Left lung (tissue), 10 donors: ENCODE measurements around the gene PCDHB1. TPM values are rescaled to one million over a fixed set of nuclear protein-coding genes. Genes with fewer than 3 reads are reported as not detected.
A peak's percentile ranks its signal among the peaks of the same experiment; 100 is the strongest.

Experiments
- ATAC-seq: fragments of 200-7000 bp; cut with Tn5 transposase; one replicate; pipeline ENCODE4 v1.9.1; 2020; ENCODE audit warnings: moderate library complexity
- DNase-seq, 4 donors: peaks; one replicate each; pipeline ENCODE4 v3.0.0-alpha.2; 2013 to 2020
- H3K27ac ChIP-seq, 2 donors: fragments of 200-600 bp; sonication (generic) in 1 of 2; one replicate each; pipeline versions ENCODE4 v1.5.0 to v1.8.0; 2020 to 2021
- H3K27me3 ChIP-seq, 2 donors: fragments of 200-600 bp; sonication (generic) in 1 of 2; one replicate each; pipeline versions ENCODE4 v1.5.0 to v1.8.0; 2020 to 2021
- H3K36me3 ChIP-seq, 2 donors: fragments of 200-600 bp; sonication (generic) in 1 of 2; one replicate each; pipeline versions ENCODE4 v1.5.0 to v1.8.0; 2020 to 2021
- H3K4me1 ChIP-seq, 2 donors: fragments of 200-600 bp; one replicate each; pipeline ENCODE4 v1.8.0; 2021
- H3K4me3 ChIP-seq, 2 donors: fragments of 200-600 bp; sonication (generic) in 1 of 2; one replicate each; pipeline versions ENCODE4 v1.5.0 to v1.8.0; 2020 to 2021; ENCODE audit warnings: mild to moderate bottlenecking in 1 of 2
- H3K9me3 ChIP-seq, 2 donors: fragments of 200-600 bp; sonication (generic) in 1 of 2; one replicate each; pipeline versions ENCODE4 v1.5.0 to v1.8.0; 2020 to 2021
- intact Hi-C, 2 donors: fragments of 100-400 bp; cut with DNase I; formaldehyde crosslinking; loops; one replicate each; pipeline versions ENCODE4 v1.11.2 to v1.14.2; 2022
- polyA plus RNA-seq, 6 donors: library from polyadenylated mRNA; unstranded; fragments of 120-200 nt; gene quantifications; one replicate each; pipeline ENCODE4 v1.2.1, GENCODE V29; 2013; ENCODE audit not compliant: insufficient read length in 6 of 6
- total RNA-seq, 2 donors: library from RNA; stranded (reverse); fragmentation: NEBNext Ultra II Directional; extraction: Animal tissue kit (Norgen Biotek cat#: 25700); gene quantifications; one replicate each; pipeline ENCODE4 v1.2.1, GENCODE V29; 2021
- TF ChIP-seq, protein P1 (sequence below), 2 donors: fragments of 200-600 bp; sonication (generic) in 1 of 2; IDR thresholded peaks; one replicate each; pipeline versions ENCODE4 v1.5.0 to v1.8.0; 2021; ENCODE audit warnings: antibody characterized with exemption in 2 of 2
- donor health status: DM: no; HTN: yes; CAD: no.
- donor health status: DM: no; HTN: no; CAD: no.

Gene PCDHB1
- total and polyA plus RNA-seq, 8 donors, result 0.06 to 0.14 (median 0.10) TPM

DNA sequence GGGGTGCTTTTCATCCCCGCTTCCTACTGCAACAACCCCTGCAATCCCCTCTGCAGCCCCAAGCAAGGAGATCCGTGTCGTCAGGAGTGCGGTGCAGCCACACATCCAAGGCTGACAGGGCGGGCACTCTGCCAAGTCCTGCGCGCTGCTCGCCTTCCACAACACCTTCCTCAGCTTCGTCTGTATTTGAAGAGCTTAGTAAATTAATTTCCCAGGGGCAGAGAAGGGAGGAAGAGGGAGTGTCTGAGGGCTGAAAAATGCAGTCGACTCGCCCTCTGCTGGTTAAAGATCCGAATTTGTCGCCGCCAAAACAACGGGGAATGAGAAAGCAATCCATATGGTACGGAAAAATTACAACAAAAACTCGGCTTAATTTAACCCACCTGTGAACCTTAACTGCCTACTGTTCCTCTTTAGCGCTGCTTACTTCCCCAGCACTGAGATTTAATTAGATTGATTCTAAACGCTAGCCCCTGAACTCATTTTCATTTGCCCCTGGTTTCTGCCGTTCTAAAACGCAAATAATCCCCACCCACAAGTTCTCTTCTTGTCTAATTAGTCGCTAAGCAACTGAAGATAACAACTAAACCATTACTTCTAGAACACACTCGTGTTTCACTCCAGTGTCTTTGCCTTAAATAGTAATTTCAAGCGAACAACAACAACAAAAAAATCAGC lies 10.9 kb upstream of the PCDHB1 start:
- H3K4me3 ChIP-seq, result peak overlapping the region; percentile 21 to 27
- ATAC-seq, result peak; percentile 92
- peak in 3 of 4 donors; percentile 39 to 83 (median 50) for DNase-seq
- H3K9me3 ChIP-seq, result peaks cover 0 to 3% of the 10 kb centered on the region in 2 donors
- no peaks in the 10 kb centered on the region for H3K36me3 ChIP-seq
- H3K4me1 ChIP-seq, result no peaks in the 10 kb centered on the region
- intact Hi-C loops, result loop anchor here in 1 of 2 donors (10.0 kb wide), 1 partner anchor 155 kb away; the partner anchor contains the start of gene PCDHA13
- H3K27ac ChIP-seq, result peak overlapping the region; percentile 37 to 63
- H3K27me3 ChIP-seq, result peaks cover 0 to 3% of the 10 kb centered on the region in 2 donors
- TF ChIP-seq, protein P1, sequence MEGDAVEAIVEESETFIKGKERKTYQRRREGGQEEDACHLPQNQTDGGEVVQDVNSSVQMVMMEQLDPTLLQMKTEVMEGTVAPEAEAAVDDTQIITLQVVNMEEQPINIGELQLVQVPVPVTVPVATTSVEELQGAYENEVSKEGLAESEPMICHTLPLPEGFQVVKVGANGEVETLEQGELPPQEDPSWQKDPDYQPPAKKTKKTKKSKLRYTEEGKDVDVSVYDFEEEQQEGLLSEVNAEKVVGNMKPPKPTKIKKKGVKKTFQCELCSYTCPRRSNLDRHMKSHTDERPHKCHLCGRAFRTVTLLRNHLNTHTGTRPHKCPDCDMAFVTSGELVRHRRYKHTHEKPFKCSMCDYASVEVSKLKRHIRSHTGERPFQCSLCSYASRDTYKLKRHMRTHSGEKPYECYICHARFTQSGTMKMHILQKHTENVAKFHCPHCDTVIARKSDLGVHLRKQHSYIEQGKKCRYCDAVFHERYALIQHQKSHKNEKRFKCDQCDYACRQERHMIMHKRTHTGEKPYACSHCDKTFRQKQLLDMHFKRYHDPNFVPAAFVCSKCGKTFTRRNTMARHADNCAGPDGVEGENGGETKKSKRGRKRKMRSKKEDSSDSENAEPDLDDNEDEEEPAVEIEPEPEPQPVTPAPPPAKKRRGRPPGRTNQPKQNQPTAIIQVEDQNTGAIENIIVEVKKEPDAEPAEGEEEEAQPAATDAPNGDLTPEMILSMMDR (IDR thresholded peaks at IDR 0.05), result peak; percentile 36 to 51

DNA sequence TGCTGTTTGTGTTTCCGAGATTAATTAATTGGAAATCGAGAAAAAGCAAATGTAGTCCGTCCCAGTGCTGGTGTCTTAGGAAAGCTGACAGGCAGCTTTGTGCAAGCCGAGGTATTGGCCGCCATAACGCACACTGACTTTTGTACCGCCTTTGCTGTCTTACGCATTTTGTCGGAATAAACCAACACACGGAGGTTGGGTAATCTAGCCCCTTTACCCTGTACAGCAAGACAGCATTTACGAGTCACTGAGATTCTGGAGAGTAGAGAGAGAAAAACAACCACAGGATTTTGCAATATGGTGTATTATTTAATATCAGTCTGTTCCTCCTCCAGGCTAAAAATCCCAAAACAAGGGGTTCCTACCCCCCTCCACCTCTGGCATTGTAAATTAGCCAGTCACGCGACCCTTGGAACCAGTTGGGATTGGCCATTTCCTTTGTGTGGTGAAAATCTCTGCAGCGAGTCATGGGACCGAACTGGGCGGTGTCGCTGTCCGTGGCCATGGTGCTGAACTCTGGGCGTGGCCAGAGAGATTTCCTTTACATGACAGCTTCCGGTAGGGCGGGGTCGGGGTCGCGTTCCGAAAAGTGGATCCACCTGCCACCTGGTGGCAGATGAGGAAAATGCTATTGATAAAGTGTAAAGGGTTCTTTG lies 10.3 kb upstream of the PCDHB1 start:
- Histone ChIP-seq H3K27ac (peak overlapping the region; percentile 37 to 63), H3K4me1 (no peaks in the 10 kb centered on the region), H3K4me3 (peak overlapping the region; percentile 21 to 27), H3K9me3 (peaks cover 0 to 3% of the 10 kb centered on the region in 2 donors), H3K27me3 (peaks cover 0 to 10% of the 10 kb centered on the region in 2 donors), H3K36me3 (no peaks in the 10 kb centered on the region)
- ATAC-seq (peak; percentile 98), DNase-seq (peak; percentile 85 to 95 (median 88))
- TF ChIP-seq, protein P1 (IDR thresholded peaks at IDR 0.05), result peak; percentile 53 to 61
- intact Hi-C loops, result loop anchor here in 1 of 2 donors (10.0 kb wide), 1 partner anchor 156 kb away; the partner anchor contains the start of gene PCDHA13

DNA sequence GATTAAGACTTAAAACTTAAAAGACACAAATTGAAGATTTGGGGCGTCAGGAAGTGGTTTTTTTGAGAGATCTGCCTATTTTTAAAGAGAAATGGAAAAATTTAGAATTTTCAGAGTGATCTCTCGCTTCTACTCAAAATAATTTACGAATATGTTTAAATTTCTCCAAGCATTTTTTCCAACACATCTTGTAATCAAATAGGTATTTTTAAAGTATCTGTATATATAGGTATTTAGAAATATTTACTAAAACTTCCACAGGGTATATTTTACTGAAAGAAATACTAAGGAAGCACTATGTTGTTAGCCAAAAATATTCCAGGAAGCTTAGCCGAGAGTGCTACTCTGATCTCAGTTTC lies 9.8 kb upstream of the PCDHB1 start:
- no peak for DNase-seq
- Histone ChIP-seq H3K36me3 (no peaks in the 10 kb centered on the region), H3K9me3 (peaks cover 0 to 3% of the 10 kb centered on the region in 2 donors), H3K4me3 (no peak overlapping the region), H3K4me1 (no peaks in the 10 kb centered on the region), H3K27ac (no peak overlapping the region), H3K27me3 (peaks cover 0 to 12% of the 10 kb centered on the region in 2 donors)
- TF ChIP-seq, protein P1 (IDR thresholded peaks at IDR 0.05), result peak in 1 of 2 donors; percentile 6
- ATAC-seq, result no peak
- intact Hi-C loops, result loop anchor here in 1 of 2 donors (10.0 kb wide), 1 partner anchor 157 kb away; the partner anchor contains the start of gene PCDHA13

DNA sequence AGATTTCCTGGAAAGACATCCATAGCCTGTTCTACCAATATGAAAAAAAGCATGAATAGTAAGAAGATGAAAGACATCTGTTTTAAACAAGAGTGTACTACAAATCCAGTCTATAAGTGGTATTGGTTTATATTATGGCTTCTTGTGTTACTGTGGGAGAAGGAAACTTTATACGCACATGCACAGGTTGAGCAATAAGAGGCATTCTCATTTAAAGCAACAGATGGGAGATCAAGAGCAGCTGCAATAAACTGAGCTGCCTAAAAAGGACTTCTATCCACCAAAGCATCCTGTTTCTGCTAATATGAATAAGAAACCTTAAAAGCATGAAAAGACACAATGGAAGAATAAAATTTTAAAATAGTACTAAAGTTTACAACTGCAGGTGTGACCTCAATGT lies 8.6 kb upstream of the PCDHB1 start:
- H3K9me3 ChIP-seq, result peaks cover 0 to 3% of the 10 kb centered on the region in 2 donors
- H3K27me3 ChIP-seq, result peaks cover 0 to 23% of the 10 kb centered on the region in 2 donors
- TF ChIP-seq, protein P1 (IDR thresholded peaks at IDR 0.05), result no peak
- no peak overlapping the region for H3K27ac ChIP-seq
- ATAC-seq, result no peak
- no peaks in the 10 kb centered on the region for H3K4me1 ChIP-seq
- intact Hi-C loops, result loop anchor here in 1 of 2 donors (10.0 kb wide), 1 partner anchor 158 kb away; the partner anchor contains the start of gene PCDHA13
- no peaks in the 10 kb centered on the region for H3K36me3 ChIP-seq
- no peak for DNase-seq
- no peak overlapping the region for H3K4me3 ChIP-seq

DNA sequence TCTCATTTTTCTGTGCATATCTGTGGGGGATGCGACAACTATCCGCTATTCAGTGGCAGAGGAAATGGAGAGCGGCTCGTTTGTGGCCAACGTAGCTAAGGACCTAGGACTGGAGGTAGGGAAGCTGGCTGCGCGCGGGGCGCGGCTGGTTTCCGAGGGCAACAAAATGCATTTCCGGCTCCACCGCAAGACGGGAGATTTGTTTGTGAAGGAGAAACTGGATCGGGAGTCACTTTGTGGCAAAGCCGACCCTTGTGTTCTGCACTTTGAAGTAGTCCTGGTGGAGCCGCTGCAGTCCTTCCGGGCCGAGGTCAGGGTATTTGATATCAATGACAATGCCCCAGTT lies 320 bp downstream of the PCDHB1 start:
- DNase-seq, result peak in 1 of 4 donors; percentile 76
- peak overlapping the region; percentile 32 to 41 for H3K4me3 ChIP-seq
- peak; percentile 58 for ATAC-seq
- H3K27me3 ChIP-seq, result peaks cover 0 to 55% of the 10 kb centered on the region in 2 donors
- intact Hi-C loops, result no loop called here
- no peaks in the 10 kb centered on the region for H3K4me1 ChIP-seq
- H3K9me3 ChIP-seq, result peaks cover 0 to 3% of the 10 kb centered on the region in 2 donors
- H3K27ac ChIP-seq, result no peak overlapping the region
- no peaks in the 10 kb centered on the region for H3K36me3 ChIP-seq
- TF ChIP-seq, protein P1 (IDR thresholded peaks at IDR 0.05), result no peak
